ENCODE measurements around the gene HTT. TPM values are rescaled to one million over a fixed set of nuclear protein-coding genes. Genes with fewer than 3 reads are reported as not detected.

HTT gene
- total RNA-seq, 1 donor from 2014 or later = 32.5 TPM

- TF ChIP-seq CTCF (conservative IDR thresholded peaks at IDR 0.05; ENCODE audit: low read depth, low read length) = no peak
- H3K4me3 ChIP-seq (ENCODE audit: low read depth, low read length) = no peak overlapping the region
- no peak for DNase-seq (ENCODE audit: low read depth)
These were observed 212.1 kb downstream of the HTT start for GRCh38 chr4:3286335-3287175.

GRCh38 chr4:3287271-3287971, 212.9 kb downstream of the HTT start:
- no peak overlapping the region for H3K4me3 ChIP-seq (ENCODE audit: low read depth, low read length)
- no peak for DNase-seq (ENCODE audit: low read depth)
- TF ChIP-seq CTCF (conservative IDR thresholded peaks at IDR 0.05; ENCODE audit: low read depth, low read length) = no peak

- DNase-seq (ENCODE audit: low read depth) = no peak
- H3K4me3 ChIP-seq (ENCODE audit: low read depth, low read length) = no peak overlapping the region
- no peak for TF ChIP-seq CTCF (conservative IDR thresholded peaks at IDR 0.05; ENCODE audit: low read depth, low read length)
These were observed 213.6 kb downstream of the HTT start for GRCh38 chr4:3287972-3288570.

GRCh38 chr4:3288571-3289094, 214.2 kb downstream of the HTT start:
- DNase-seq (ENCODE audit: low read depth) = no peak
- no peak for TF ChIP-seq CTCF (conservative IDR thresholded peaks at IDR 0.05; ENCODE audit: low read depth, low read length)
- H3K4me3 ChIP-seq (ENCODE audit: low read depth, low read length) = no peak overlapping the region

- TF ChIP-seq CTCF (conservative IDR thresholded peaks at IDR 0.05; ENCODE audit: low read depth, low read length) = no peak
- DNase-seq (ENCODE audit: low read depth) = no peak
These were observed 216.0 kb downstream of the HTT start for GRCh38 chr4:3290476-3290875.

GRCh38 chr4:3290889-3291321, 216.4 kb downstream of the HTT start:
- DNase-seq (ENCODE audit: low read depth) = no peak
- H3K4me3 ChIP-seq (ENCODE audit: low read depth, low read length) = no peak overlapping the region
- no peak for TF ChIP-seq CTCF (conservative IDR thresholded peaks at IDR 0.05; ENCODE audit: low read depth, low read length)

More at GRCh38 chr4:3290476-3290875, 216.0 kb downstream of the HTT start:
- H3K4me3 ChIP-seq (ENCODE audit: low read depth, low read length) = no peak overlapping the region

Data from epithelial cell of proximal tubule (primary cell).